HG02981 (cell line): ENCODE data around the gene LMLN.
"Not testable (repeated sequence)": the region's sequence is repeated elsewhere in the genome, so short reads cannot be mapped to it uniquely, and the experiment has no call there.

Source experiments
- ATAC-seq: cut with Tn5 transposase; IDR thresholded peaks from one replicate; pipeline ENCODE4 v1.9.1; 2021; ENCODE audit warnings: mild to moderate bottlenecking, moderate library complexity; ENCODE audit not compliant: unreplicated experiment

LMLN gene, protein sequence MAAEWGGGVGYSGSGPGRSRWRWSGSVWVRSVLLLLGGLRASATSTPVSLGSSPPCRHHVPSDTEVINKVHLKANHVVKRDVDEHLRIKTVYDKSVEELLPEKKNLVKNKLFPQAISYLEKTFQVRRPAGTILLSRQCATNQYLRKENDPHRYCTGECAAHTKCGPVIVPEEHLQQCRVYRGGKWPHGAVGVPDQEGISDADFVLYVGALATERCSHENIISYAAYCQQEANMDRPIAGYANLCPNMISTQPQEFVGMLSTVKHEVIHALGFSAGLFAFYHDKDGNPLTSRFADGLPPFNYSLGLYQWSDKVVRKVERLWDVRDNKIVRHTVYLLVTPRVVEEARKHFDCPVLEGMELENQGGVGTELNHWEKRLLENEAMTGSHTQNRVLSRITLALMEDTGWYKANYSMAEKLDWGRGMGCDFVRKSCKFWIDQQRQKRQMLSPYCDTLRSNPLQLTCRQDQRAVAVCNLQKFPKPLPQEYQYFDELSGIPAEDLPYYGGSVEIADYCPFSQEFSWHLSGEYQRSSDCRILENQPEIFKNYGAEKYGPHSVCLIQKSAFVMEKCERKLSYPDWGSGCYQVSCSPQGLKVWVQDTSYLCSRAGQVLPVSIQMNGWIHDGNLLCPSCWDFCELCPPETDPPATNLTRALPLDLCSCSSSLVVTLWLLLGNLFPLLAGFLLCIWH

DNA sequence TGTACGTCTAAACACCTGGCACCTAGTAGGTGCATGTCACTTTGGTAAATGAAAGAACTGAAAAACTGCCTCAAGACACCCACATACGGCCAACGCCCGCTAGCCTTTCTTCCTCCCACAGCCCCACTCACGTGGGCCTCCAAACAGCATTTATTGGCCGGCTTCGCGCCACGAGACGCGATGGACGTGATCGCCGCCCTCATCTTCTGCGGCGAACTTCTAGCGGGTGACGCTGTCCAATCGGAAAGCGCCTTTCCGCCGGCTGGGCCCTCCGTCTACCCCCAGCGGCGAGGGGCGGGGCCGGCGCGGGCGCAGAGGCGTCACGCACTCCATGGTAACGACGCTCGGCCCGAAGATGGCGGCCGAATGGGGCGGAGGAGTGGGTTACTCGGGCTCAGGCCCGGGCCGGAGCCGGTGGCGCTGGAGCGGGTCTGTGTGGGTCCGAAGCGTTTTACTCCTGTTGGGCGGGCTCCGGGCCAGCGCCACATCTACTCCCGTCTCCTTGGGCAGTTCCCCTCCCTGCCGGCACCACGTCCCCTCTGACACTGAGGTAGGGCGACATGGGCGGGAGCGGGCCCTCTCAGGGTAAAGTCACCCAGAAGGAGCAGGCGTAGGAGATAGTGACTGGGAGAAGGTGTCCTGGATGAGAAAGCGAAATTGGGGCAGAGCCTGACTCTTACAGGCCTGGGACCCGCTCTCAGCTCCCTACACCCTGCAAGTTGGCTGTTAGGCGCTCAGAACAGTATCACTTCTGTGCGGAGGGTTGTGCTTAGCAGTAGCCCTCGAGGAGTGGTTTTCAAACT, at the start of gene LMLN:
Gene LMLN, plus strand, starts transcription at position 327 of the 803 bp plus-strand sequence. Its CDS starts 29 bp downstream, at position 356.
- ATAC-seq, result peak; percentile 97

- ATAC-seq, result no peak
Observed at GRCh38 chr3:197912741-197913476, 47.1 kb upstream of the LMLN start.

DNA sequence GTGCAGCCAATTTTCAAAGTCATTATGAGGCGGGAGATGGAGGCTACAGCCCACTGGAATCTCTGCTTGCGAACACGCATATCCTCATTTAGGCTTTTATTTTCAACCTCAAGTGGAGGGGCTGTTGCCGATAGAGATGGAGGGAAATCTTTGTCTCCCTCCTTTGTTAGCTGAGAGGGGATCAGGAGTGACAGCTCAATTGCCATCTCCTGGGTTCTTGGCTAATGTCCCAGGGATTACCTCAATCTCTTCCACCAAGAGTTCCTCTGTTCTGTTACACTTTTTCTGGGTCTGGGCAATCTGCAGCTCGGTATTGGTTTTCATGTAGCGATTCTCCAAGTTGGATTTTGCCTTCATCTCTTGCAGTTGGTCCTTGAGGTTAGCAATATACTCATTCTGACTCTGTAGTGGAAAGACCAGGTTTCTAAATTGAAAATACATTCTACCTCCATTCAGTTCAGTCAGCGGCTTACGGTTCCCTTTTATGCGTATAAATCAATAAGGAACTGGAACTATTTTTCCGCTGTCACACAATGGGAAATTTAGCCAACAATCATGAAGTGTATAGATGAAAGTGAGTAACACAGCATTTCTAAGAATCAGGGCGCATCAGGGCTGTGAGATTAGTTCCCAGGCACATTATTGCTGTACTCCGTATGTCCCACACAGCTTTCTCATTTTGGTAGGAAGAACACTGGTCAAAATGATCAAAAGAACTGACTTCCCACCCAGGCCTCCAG, 46.2 kb upstream of the LMLN start:
- ATAC-seq, result no peak

DNA sequence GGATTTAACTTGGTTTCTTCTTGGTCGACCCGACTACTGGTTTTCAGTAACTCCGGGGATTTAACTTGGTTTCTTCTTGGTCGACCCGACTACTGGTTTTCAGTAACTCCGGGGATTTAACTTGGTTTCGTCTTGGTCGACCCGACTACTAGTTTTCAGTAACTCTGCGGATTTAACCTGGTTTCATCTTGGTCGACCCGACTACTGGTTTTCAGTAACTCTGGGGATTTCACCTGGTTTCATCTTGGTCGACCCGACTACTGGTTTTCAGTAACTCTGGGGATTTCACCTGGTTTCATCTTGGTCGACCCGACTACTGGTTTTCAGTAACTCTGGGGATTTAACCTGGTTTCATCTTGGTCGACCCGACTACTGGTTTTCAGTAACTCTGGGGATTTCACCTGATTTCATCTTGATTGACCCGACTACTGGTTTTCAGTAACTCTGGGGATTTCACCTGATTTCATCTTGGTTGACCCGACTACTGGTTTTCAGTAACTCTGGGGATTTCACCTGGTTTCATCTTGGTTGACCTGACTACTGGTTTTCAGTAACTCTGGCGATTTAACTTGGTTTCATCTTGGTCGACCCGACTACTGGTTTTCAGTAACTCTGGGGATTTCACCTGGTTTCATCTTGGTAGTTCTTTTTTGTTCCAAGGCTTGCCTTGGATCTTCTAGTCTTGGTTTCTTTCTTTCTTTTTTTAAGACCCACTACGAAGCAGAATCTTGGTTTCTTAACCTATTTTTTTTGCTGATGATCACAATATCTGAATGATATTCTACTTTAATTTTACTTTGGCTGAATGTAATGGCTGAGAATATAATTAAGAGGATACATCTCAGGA, 38.4 kb upstream of the LMLN start:
- ATAC-seq, result not testable (repeated sequence)

DNA sequence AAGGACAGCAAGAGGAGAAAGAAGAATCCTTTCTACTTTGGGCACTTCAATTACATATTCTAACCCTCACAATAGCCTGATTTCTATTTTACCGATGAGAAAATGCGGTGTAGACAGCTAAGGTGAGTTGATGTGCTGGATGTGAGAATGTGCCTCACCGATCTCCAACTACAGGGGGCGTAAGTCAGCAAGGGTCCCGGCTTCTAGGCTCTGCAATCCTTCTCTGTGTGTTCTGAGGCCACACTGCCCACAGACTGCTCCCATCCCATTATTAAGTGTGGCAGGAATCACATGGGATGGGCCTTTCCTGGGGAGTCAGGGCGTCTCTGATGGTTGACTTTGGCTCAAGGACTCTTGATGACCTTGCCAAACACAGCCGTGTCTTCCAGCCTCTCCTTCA, 33.6 kb upstream of the LMLN start:
- no peak for ATAC-seq

GRCh38 chr3:197927578-197927977, 32.4 kb upstream of the LMLN start:
- ATAC-seq, result not testable (repeated sequence)

DNA sequence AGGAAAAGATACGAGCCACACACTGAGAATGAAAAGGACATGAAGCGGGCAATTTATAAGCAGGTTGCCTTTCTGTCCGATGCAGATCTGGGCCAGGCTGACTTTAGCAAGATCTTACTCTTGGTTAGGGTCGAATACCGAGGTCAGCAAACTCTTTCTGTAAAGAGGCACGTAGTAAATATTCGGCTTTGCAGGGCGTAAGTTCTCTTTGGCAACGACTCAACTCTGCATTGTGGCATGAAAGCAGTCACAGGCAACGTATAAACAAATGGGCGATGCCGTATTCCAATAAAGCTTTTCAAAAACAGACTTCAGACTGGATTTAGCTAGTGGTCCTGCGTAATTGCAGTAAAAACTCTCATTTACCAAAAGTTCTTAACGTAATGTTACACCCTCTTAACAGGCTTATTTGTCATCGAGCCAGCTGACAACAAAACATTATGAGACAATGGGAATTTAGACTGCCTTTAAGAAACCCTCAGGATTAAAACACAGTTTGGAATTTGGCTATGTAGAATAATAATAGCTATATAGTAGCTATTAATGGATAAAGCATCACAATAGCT, 23.1 kb upstream of the LMLN start:
- ATAC-seq, result no peak

- ATAC-seq, result no peak
Observed at GRCh38 chr3:197940745-197941384, 19.2 kb upstream of the LMLN start.

DNA sequence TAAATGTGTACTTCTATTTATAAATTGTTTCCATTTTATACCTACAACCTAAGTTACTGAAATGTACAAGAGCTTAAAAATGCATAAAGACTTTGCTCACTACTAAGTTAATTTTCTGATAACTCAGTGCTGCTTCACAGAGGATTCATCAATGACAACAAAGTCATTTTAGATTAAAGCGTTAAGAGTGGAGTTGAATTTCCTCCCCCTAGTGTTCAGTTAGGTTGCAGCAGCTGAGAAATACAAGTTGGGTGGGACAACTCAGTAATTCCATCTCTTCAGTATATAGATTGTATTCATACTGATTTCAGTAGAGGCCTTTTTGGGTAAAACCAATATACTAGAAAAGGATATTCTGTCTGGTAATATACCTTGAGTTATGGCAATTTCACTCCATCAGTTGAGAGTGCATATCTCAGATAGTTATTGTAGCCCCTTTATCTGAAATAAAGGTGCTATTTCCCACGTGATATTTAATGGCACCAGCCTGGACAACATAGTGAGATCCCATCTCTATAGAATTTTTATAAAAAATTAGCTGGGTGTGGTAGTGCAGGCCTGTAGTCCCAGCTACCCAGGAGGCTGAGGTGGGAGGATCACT, 17.0 kb upstream of the LMLN start:
- ATAC-seq, result no peak

DNA sequence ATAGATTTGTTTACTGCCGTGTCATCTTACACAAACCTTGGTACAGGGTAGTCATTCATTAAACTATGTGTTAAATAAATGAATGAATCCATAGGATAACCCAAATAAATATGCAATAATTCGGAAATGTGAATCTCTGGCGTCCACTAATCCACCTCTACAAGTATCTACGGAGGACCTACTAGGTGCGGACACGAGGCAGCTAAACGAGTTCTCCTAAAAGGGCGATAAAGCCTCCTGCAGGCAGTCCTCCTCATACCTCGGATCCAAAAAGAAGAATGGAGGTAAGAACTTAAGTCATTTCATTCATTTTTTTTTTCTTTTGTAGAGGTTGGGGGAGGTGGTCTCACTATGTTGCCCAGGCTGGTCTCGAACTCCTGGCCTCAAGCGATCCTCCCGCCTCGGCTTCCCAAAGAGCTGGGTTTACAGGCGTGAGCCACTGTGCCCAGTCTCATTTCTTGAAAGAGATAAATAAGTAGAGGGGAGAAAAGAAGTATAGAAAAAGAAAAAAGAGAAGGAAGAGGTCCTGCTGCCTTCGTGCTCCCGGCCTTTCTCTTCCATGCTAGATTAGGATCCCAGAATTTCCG, 10.7 kb upstream of the LMLN start:
- no peak for ATAC-seq

GRCh38 chr3:197949778-197950676, 10.0 kb upstream of the LMLN start, which contains the start of gene RPL35A:
TSS of gene RPL35A (plus strand) at chr3:197950190. CDS start at chr3:197950968, 778 bp downstream.
- ATAC-seq, result peak; percentile 94

DNA sequence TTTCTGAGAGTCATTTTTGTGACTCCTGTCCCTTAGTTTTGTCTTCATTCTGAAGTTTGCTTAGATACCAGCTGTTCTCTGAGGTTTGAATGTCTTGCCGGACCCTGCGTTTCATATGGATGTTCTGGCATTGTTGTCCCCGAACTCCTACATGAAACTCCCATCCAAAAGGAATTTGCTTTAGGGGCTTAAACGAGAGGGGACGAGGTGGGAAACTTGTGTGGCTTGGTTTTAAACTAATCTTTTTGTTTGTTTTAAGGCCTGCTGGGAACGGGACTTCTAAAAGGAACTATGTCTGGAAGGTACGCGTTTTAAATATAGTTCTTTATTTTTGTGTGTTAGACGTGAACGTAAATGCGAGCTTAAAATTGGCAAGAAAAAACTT, 9.3 kb upstream of the LMLN start:
- ATAC-seq, result no peak

GRCh38 chr3:197951392-197951990, 8.5 kb upstream of the LMLN start:
- no peak for ATAC-seq

GRCh38 chr3:197952440-197952839, 7.6 kb upstream of the LMLN start:
- no peak for ATAC-seq

DNA sequence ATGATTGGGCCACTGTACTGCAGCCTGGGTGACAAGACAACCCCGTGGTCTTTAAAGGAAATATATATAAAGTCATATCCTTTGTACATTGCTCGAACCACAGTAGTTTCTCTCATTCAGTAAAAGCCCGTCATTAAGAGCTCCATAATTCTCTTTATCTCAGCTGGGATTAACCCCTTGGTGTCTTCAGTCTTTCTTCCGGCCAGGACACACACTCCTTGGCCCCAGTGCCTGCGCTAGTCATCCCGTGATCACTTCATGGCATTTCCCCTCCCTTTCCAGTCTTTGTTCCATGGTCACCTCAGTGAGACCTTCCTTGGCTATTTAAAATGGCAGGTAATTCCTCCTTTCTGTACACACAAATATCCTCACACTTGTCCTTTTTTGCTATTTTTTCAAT, 6.7 kb upstream of the LMLN start:
- ATAC-seq, result no peak

GRCh38 chr3:197953881-197954280, 6.1 kb upstream of the LMLN start:
- ATAC-seq, result no peak
